Measurements from ENCODE around the gene PPP1R9A. TPM values are rescaled to one million over a fixed set of nuclear protein-coding genes. Genes with fewer than 3 reads are reported as not detected.

PPP1R9A gene
- total RNA-seq, 1 experiment from 2014 or later: 13.5 TPM

DNA sequence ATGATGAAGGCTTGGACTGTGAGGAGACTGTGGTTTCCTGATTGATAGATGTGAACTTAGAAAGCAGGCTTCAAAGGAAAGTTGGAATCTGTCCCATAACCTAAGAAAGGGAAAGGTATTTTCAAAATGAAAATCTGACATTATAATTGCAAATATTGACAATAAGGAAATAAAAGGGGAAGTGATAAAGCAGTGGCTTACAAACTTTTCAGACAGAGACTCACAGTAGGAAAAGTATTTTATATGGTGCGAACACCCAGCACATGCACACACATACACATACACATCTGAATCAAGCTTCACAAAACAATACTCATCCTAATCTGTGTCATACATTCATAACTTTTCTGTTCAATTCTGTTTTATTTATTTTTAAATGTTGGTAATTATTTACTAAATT, 412.2 kb downstream of the PPP1R9A start:
- CTCF ChIA-PET: no interaction called here
- H3K9ac ChIP-seq (ENCODE audit: low read length): no peak overlapping the region
- H3K79me2 ChIP-seq (ENCODE audit: insufficient read depth, low read length): no peaks in the 10 kb centered on the region
- no peak overlapping the region for H3K4me2 ChIP-seq (ENCODE audit: low read length)
- no peak overlapping the region for H3K27ac ChIP-seq (ENCODE audit: low read depth, low read length)
- no peak overlapping the region for H3K4me3 ChIP-seq (replicated peaks in 1 of 2; ENCODE audit: low read depth in 1 of 2, low read length in 2 of 2)
- H3K9me3 ChIP-seq (ENCODE audit: control insufficient read depth in 1 of 2, insufficient read depth in 1 of 2, low read depth in 1 of 2, low read length in 2 of 2): no peaks in the 10 kb centered on the region
- RAD21 ChIA-PET (ENCODE audit: low non-redundant PET in 1 of 2, low total read pairs in 2 of 2, uncharacterized antibody in 2 of 2, unreplicated experiment in 2 of 2): no interaction called here
- H3K9me2 ChIP-seq (ENCODE audit: insufficient read depth): no peaks in the 10 kb centered on the region
- no peak for ATAC-seq
- DNase-seq (ENCODE audit: low read depth, low spot score): no peak
- H2AFZ ChIP-seq (ENCODE audit: low read depth, low read length, poor library complexity, severe bottlenecking): no peak overlapping the region
- no peaks in the 10 kb centered on the region for H4K20me1 ChIP-seq (ENCODE audit: insufficient read depth)
- intact Hi-C loops (cut with micrococcal nuclease): no loop called here
- POLR2A ChIA-PET: no interaction called here
- no peaks in the 10 kb centered on the region for H3K36me3 ChIP-seq (ENCODE audit: control insufficient read depth in 1 of 2, insufficient read depth in 2 of 2, low read length in 2 of 2)
- no peaks in the 10 kb centered on the region for H3K4me1 ChIP-seq (ENCODE audit: control insufficient read depth in 1 of 2, insufficient read depth in 2 of 2, low read length in 2 of 2)
- TF ChIP-seq SP1 (IDR thresholded peaks at IDR 0.05; ENCODE audit: low read depth): no peak
- TF ChIP-seq, protein P1, sequence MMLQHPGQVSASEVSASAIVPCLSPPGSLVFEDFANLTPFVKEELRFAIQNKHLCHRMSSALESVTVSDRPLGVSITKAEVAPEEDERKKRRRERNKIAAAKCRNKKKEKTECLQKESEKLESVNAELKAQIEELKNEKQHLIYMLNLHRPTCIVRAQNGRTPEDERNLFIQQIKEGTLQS (IDR thresholded peaks at IDR 0.05): no peak
- no peak for TF ChIP-seq EZH2phosphoT487 (IDR thresholded peaks at IDR 0.05; ENCODE audit: borderline replicate concordance)
- TF ChIP-seq SRF (IDR thresholded peaks at IDR 0.05; ENCODE audit: low read depth): no peak
- TF ChIP-seq CBX3 (IDR thresholded peaks at IDR 0.05; ENCODE audit: low read depth): no peak
- TF ChIP-seq CTCF (IDR thresholded peaks at IDR 0.05 in 2 of 3, conservative IDR thresholded peaks at IDR 0.05 in 1 of 3; ENCODE audit: borderline replicate concordance in 1 of 3, insufficient read depth in 1 of 3, low read depth in 2 of 3, low read length in 2 of 3): no peak
- no peak for TF ChIP-seq ZNF274 (IDR thresholded peaks at IDR 0.05; ENCODE audit: low read depth, low read length)
- TF ChIP-seq ZBTB33 (IDR thresholded peaks at IDR 0.05; ENCODE audit: extremely low read depth, insufficient replicate concordance, low read length): no peak
- TF ChIP-seq ELF1 (IDR thresholded peaks at IDR 0.05; ENCODE audit: borderline replicate concordance, low read depth): no peak
- TF ChIP-seq RAD21 (IDR thresholded peaks at IDR 0.05; ENCODE audit: low read depth): no peak
- no peak for TF ChIP-seq TCF7L2 (IDR thresholded peaks at IDR 0.05; ENCODE audit: borderline replicate concordance, extremely low read depth, insufficient read depth, insufficient read length)
- TF ChIP-seq POLR2AphosphoS5 (IDR thresholded peaks at IDR 0.05; ENCODE audit: low read depth, low read length): no peak
- no TSS peak for BruUV-seq (replicated peaks)
- H3K27me3 ChIP-seq (ENCODE audit: insufficient read depth, low read length): no peaks in the 10 kb centered on the region
